Spleen (tissue), 7 donors: ENCODE results near the gene CFAP70.

Experiments
- CTCF ChIP-seq, 11 experiments: fragments of 200-600 bp in 7 of 11; fragments of 450-650 bp in 4 of 11; sonication (generic) in 4 of 11; IDR thresholded peaks in 8 of 11; conservative IDR thresholded peaks in 3 of 11; 1 replicate in 7 of 11; 2 replicates in 4 of 11; pipeline versions ENCODE4 v1.4.0 to v1.8.0; 2016 to 2021; ENCODE audit warnings: antibody characterized with exemption in 11 of 11, inconsistent platforms in 4 of 11, mild to moderate bottlenecking in 1 of 11
- POLR2A ChIP-seq, 3 donors: fragments of 450-650 bp; IDR thresholded peaks; one replicate each; pipeline ENCODE4 v1.5.1; 2017; ENCODE audit warnings: antibody characterized with exemption in 3 of 3, mild to moderate bottlenecking in 1 of 3
- donor health status: DM: no; HTN: no; CAD: no; lungs with moderate emphysema.
- donor health status: DM: no; HTN: no; CAD: no.
- donor health status: DM: no; HTN: no; CAD: no.

- TF ChIP-seq CTCF (IDR thresholded peaks at IDR 0.05 in 8 of 11, conservative IDR thresholded peaks at IDR 0.05 in 3 of 11) (no peak), POLR2A (IDR thresholded peaks at IDR 0.05) (no peak)
Measured at GRCh38 chr10:73233883-73234282, 124.8 kb downstream of the CFAP70 start.
